Neural progenitor cell (in vitro differentiated cells): Measurements from ENCODE around the gene DNER.

Source experiments
- CTCF ChIP-seq: fragments of 200-600 bp; sonication (generic); IDR thresholded peaks from 2 replicates; pipeline ENCODE4 v1.5.1; 2017; ENCODE audit warnings: antibody characterized with exemption, mild to moderate bottlenecking
- EZH2 ChIP-seq: fragments of 200-600 bp; sonication (generic); IDR thresholded peaks from 2 replicates; pipeline ENCODE4 v1.6.1; 2017; ENCODE audit warnings: antibody characterized with exemption, mild to moderate bottlenecking, moderate library complexity

GRCh38 chr2:229370509-229370908, 343.8 kb downstream of the DNER start:
- TF ChIP-seq EZH2: no peak
- no peak for TF ChIP-seq CTCF
